Measurements from ENCODE around the gene PRM3.

PRM3 gene

DNA sequence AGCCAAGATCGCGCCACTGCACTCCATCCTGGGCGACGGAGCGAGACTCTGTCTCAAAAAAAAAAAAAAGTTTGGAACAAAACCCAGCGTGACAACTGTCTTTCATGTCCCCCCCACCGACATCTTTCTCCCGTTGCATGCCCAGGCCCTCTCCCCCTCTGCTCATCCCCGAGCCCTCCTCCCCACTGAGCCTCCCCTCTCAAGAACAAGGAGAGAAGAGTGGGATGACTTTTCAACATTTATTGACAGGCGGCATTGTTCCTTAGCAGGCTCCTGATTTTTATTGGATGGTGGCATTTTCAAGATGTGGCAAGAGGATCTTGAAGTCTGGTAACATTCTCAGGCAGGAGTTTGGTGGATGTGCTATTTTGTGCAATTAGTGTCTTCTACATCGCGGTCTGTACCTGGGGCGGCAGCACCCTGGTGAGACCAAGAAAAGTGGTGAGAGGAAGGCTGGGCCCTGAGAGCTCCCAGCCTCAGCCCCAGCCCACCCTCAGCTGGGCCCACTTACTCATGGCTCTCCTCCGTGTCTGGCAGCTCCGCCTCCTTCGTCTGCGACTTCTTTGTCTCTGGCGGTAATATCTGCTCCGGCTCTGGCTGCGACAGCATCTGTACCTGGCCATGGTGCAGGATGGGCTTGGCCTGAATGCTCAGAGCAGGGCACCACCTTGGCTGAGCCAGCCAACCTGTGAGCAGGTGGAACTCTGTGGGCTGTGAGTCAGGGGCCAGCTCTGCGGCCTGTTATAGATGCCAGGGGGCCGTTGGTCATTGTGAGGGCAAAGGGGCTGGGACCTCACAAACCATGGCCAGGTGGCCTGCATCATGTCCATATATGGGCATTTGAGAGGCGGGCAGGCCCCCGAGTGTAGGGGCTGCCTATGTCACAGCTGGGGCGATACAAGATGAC lies 7.4 kb upstream of the PRM3 start, which contains the start of gene PRM1:
TSS of gene PRM1 (minus strand) at position 715 of the 907 bp plus-strand sequence. CDS start at position 623, 92 bp downstream.
- no peak for DNase-seq (ENCODE audit: low read depth)

DNA sequence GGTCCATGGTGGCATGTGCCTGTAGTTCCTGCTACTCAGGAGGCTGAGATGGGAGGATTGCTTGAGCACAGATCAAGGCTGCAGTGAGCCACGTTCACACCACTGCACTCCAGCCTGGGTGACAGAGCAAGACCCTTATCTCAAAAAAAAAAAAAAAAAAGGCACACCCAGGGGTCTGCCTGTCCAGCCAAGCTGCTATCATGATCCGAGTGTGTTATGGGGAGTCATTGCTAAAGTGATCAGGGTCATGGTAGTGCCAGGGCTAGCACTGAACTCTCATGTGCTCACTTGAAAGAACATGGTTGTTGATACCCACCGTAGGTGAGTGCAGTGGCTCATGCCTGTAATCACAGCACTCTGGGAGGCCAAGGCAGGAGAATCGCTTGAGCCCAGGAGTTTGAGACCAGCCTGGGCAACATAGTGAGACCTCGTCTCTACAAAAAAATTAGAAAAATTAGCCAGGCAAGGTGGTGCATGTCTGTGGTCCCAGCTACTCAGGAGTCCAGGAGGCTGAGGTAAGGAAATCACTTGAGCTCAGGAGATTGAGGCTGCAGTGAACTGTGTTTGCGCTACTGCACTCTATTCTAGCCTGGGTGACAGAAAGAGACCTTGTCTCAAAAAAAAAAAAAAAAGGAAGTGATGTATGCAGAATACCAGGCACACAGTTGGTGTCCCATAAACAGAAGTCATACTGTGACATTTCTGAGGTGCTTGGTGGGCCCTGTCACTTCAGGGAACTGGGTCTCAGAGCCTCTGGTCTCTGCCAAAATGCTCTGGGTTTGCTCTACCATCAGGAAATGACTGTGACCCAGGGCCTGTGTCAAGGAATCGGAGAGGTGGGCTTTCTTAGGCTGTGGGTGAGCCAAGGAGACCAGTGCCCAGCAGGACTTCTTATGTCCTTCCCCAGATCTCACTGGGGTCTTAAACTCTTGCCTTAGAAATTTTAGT lies 5.5 kb upstream of the PRM3 start:
- DNase-seq (ENCODE audit: low read depth) = no peak

DNA sequence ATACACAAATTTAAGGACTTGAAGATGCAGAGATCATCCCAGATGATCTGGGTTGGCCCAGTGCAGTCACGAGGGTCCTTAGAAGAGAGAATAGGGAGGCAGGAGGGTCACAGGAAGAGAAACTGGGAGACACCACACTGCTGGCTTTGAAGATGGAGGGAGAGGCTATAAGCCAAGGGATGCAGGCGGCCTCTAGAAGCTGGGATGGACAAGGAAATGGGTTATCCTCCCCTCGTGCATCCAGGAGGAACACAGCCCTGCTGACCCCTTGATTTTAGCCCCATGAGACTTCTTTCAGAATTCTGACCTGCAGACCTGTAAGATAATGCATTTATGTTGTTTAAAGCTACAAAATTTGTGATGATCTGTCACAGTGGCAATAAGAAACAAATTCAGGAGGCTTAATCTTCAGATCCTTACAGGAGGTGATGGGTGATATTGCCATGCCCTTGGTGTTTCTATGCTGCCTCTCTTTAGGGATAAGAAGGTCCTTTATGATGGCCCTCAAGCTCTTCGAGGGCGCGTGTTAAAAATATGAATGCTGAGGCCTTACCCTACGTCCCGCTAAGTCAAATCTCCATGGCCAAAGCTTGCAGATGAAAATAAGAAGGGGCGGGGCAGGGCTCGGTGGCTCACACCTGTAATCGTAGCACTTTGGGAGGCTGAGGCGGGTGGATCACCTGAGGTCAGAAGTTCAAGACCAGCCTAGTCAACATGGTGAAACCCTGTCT lies 4.3 kb upstream of the PRM3 start:
- DNase-seq (ENCODE audit: low read depth) = no peak

DNA sequence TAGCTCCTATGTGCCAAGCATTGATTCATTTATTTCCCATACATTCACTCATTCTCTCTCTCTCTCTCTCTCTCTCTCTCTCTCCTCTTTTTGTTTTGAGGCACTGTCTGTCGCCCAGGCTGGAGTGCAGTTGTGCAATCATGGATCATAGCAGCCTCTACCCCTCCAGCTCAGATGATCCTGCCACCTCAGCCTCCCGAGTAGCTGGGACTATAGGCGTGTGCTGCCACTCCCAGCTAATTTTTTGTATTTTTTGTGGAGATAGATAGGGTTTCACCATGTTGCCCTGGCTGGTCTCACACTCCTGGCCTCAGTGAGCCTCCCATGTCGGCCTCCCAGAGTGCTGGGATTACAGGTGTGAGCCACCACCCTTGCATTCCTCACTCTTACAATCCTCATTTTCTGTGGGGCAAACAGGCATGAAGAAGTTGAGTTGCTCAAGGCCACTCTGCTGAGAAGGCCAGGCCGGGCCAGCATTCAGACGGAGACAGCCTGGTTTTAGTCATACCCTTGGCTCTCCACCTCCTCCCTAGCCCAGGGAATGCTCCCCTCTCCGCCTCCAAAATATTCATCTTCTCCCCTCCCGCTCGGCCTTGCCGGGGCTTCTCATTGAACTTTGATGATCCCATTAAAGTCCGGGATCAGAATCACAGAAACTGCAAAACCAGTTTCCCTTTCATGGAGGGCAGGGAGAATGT lies 3.6 kb upstream of the PRM3 start:
- DNase-seq (ENCODE audit: low read depth) = no peak

DNA sequence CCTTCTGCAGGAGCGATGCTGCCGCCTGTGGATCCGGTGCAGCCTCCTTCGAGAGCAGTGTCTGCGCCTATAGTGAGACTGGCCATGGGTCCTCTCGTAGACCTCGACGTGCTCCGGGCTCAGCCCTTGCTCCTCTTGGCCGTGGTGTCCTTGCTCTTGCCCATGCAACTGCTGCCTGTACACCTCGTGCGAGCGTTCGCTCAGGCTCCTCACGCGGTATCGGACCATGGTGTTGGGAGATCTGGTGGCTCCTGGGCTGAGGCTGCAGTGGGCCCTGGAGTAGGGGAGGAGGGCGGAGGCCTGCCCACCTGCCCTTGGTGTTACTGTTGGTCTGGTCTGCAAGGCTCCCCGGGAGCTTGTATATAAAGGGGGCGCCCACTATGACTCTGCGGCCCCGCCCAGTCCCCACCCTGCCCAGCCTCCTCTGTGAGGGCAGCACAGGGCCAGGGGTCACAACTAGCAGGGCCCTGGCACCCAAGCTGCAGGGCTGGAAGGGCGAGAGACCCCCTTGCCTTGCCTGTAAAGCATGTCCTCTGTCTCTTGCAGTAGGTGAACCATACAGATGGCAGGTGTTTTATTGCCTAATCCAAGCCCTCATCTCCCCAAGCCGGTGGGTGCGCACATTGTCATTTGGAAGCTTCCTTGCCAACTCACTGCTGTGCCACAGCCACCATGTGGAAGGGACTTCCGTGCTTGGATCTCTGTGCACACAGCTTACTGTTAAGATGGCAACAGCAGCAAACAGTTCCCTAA lies 2.9 kb upstream of the PRM3 start, which contains the start of gene PRM2:
TSS of gene PRM2 (minus strand) at position 338 of the 753 bp plus-strand sequence. CDS start at position 228, 110 bp downstream.
- no peak for DNase-seq (ENCODE audit: low read depth)

DNA sequence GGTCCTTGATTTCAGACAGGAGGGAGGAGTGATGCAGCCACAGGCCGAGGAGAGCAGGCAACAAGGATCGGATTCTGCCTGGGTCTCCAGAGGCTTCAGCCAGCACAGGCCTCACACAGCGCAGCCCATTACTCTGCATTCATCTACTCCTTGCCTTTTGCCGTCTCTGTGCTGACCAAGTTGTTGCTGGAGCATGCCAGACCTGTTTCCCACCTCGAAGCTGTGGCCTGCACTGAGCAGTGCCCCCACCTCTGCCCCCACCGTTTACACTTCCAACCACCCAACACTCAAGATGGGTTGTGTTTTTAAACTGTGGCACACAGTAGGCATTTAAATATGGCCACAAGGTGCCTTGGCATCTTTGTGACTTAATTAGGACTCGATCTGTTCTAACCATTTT lies 1.5 kb upstream of the PRM3 start:
- DNase-seq (ENCODE audit: low read depth) = no peak

DNA sequence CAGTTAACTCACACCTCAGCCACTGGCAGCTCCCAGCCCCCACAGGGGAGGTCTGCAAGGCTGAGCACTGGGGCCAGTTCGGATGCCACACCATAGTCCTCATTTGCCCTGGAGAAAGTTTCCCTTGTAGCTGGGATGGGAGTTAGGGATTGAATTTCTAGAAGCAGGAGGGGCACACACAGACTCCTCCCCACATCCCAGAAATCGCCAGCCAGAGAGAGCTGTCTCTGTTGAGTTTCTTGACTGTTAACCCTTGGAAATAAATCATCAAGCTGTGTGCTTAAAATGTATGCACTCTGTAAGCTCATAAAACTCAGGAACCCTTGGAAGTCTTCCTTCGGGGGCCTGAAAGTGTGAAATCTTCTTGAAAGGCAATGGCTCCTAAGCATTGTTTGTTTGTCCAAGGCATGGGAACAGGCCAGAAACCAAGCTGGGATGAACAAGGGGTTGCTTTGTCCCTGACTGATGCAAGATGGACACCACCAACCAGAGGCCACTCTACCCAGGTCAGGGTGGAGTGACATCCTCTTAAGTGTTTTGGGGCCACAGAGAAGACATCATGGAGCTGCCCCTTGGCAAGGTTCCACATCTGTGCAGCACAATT lies 394 bp upstream of the PRM3 start:
- DNase-seq (ENCODE audit: low read depth) = no peak

DNA sequence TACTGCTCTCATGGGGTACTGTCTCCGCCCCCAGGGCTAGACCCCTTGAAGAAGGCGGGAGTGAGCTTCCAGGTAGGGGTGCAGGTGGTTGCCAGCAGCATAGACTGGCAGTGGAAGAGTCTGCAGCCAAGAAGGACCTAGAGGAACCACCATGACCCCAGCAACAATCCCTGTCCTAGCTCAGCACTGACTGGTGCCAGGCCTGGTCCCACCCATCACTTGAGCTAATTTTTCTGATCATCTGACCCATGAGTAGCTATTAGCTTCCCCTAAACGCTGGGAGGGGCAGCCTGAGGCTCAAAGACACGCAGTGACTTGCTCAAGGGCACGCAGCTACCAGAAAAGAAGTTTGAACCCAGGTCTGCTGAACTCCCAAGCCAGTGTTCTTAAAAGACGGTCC lies 945 bp downstream of the PRM3 start:
- no peak for DNase-seq (ENCODE audit: low read depth)

DNA sequence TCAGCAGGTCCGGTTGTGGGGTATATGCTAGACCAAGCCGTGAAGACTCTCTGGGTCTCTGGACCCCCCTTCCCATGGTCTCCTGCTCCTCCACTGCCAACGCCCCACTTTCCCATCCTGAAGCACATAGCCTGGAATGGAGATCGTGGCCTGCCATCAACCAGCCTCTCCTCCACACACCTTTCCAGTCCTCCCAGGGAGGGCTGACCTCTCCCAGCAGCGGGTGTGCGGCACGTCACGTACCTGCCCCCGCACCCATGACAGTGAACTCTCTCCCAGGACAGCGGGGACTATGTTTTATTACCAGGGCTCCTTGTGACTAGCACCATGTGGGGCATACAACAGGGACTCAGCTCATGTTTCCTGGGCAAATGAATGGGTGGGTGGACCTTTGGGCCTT lies 1.8 kb downstream of the PRM3 start:
- DNase-seq (ENCODE audit: low read depth) = no peak

DNA sequence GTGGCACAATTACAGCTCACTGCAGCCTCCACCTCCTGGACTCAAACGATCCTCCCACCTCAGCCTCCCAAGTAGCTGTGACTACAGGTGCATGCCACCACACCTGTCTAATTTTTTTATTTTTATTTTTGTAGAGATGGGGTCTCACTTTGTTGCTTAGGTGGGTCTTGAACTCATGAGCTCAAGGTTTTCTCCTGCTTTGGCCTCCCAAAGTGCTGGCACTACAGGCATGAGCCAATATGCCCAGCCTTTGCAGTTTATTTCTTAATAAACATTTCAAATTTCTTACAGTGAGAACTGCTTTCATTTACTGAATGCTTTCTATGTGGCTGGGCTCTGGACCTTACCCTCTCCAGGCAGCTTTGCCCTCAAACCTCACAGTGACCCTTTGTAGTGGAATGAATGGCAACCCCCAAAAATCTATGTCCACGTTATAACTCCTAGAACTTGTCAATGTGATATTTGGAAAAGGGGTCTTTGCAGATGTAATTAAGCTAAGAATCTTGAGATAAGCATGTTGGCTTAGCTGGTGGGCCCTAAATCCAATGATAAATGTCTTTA lies 2.7 kb downstream of the PRM3 start:
- DNase-seq (ENCODE audit: low read depth) = no peak

DNA sequence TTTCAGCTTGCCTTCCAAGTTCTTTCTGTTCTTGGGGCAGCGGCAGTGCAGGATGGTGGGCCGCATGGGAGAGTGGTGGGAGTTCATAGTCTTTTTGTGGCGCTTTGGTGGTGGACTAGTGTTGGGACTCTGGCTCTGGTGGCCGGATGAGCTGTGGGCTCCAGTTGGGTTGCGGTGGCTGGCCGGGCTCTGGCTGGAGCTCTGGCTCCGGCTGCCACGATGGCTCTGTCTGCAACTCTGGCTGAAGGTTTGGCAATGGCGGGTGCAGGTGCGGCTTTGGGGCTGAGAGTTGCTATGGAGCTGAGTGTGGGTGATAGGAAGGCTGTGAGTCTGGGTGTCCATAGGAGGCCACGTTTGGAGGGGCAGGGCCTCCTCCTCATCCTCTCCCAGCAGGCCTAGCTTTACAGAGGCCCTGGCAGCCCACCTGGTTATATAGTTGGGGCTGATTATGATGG lies 4.5 kb downstream of the PRM3 start, which contains the start of gene TNP2:
TSS of gene TNP2 (minus strand) at position 405 of the 455 bp plus-strand sequence. CDS start at position 342, 63 bp downstream.
- no peak for DNase-seq (ENCODE audit: low read depth)

DNA sequence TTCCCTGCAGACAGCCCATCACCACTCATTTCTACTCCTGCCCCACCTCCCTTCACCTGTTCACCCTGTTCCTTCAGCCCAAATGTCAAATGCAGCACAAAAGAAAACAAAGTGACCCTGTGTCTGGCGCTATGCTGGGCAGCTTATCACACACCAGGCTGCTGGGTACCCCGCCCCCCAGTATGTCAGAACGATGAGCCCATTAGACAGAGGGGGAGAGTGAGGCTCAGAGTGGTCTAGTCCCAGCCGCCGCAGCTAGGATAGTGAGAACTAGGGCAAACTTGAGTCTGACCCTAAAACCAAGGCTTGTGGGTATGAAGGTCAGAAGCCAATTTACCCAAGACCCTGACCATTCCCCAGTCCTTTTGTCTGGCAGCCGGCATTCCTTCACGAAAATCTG lies 8.3 kb downstream of the PRM3 start:
- no peak for DNase-seq (ENCODE audit: low read depth)

DNA sequence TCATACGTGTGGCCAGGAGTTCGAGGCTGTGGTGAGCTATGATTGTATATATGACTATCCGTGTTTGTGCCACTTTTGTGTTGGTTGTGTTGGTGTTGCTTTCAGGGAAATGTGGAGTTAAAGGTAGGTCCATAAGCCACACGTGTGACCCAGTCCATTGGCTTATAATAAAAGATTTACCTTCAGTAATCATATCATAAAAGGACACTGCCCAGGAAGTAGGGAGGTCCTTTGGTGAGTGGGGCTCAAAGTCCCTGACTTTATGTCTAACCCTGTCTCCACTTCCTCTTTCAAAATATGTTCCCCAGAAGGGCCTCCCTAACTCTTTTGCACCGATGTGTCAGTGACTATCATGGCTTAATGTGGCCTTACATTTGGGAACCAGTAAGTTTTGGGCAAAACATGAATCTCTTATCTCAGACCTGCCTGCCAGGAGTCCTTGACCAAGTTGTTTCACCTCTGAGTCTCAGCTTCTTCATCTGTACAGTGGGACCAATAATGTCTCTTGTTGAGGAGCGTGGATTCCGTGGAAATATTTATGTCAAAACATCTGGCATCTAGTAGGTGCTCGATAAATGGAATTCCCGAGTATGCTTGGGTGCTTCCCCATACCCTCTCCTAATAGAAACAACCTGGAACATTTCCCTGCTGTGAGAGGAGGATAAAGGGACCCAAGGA lies 9.1 kb downstream of the PRM3 start:
- no peak for DNase-seq (ENCODE audit: low read depth)

DNA sequence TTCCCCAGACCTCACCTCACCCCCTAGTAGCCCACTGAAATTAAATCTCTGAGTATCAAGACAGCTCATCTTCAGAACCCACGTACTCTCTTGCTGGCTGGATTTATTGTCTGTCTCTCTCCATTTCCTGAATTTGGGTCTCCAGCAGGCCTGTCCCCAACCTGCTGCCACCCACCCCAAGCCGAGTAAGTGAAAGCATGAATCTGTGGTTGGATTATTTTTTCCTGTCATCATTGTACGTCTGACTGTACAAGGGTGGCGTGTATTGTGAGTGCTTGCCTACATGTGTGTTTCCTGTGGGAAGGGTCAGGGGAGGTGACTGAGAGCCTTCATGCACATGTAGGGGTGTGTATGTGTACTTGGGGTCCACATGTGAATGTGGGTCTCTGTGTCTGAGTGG lies 9.7 kb downstream of the PRM3 start:
- DNase-seq (ENCODE audit: low read depth) = no peak

DNA sequence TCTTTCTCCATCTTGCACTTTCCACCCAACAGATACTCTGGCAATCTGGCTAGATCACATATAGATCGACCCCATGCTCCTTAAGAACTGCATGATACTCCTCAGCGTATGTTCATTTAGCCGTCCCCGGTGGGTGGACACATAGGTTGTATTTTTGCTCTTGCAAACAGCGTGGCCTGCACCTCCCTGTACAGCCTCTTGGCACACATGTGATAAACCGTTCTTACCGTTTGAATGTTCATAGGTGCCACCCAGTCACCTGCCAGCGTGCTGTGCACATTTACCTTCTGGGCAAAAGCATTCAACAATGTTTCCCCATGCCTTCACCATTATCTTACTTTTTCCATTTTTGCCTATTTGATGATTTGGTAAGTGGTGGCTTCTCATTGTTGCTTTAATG lies 10.5 kb downstream of the PRM3 start:
- no peak for DNase-seq (ENCODE audit: low read depth)

DNA sequence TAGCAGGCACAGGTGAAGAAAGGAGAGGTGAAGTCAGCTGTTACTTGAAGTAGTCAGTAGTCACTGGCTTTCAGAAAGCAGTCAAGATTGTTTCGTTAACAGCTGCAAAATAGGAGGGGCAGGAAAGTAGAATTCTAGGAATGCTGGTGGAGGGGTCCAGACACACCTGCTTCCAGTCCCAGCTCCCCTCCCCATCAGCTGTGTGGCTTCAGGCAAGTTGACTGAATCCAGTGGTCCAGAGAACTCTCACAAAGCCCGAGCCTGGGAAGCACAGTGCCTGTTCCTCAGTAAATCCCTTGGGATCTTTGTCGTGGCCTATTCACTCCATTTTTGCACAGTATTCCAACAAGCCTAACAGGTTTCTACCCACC lies 12.8 kb downstream of the PRM3 start:
- no peak for DNase-seq (ENCODE audit: low read depth)

DNA sequence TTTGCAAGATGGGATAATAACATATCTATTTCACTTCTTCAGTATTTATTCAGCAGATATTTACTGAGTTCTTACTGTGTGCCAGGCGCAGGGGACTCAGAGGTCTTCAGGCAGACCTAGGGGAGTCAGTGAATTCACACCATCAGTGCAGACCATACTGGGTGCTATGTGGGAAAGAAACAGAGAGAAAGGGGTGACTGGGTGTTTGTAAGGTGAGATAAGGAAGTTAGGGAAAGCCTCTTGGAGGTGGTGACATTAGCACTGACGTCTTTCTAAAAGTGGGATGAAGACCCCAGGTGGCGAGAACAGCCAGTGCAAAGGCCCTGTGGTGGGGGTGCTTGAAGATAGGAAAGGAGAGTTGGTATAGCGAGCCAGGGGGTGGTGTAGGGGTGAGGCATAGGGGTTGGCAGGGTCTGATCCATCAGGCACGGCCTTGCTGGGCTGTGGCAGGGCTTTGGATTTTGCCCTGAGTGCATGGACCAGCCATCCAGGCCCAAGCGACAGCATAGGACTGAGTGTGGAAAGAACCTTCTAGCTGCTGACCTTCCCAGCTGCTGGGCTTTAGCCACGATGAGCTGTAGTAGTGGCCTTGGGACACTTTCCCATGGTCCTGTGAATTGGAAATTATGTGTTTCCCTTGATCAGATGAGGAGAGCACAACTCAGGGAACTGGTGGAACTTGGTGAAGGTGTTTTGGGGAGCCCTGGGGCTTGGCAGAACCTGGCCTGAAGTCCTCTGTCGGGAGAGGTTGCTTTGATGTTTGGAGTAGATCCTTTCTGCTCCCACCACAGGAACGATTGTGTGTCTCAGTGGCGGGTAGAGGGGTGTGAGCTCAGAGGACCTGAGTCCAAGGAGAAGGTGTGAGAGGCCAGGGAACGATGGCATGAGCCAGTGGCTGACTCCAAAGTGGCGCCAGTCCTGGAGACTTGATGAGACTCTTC lies 13.5 kb downstream of the PRM3 start:
- no peak for DNase-seq (ENCODE audit: low read depth)
